Central memory CD4-positive, alpha-beta T cell (primary cell): Measurements from ENCODE around the gene NABP1.
"Not testable (repeated sequence)": the region's sequence is repeated elsewhere in the genome, so short reads cannot be mapped to it uniquely, and the experiment has no call there.

ENCODE experiments used
- DNase-seq: peaks from one replicate; pipeline ENCODE4 v3.0.0; 2022
- total RNA-seq, 3 experiments: gene quantifications; one replicate each; lab custom pipeline; 2026; lab: John Stamatoyannopoulos, UW

NABP1 gene
- 124 to 315 (median 139) reads per million in 3 experiments for total RNA-seq

- DNase-seq = peak; percentile 99
Observed at GRCh38 chr2:191677646-191678436, at the start of gene NABP1. NABP1 (plus strand) TSS chr2:191678136; CDS start chr2:191678615, 479 bp downstream.

GRCh38 chr2:191629001-191629453, 48.9 kb upstream of the NABP1 start:
- DNase-seq = peak; percentile 35

DNA sequence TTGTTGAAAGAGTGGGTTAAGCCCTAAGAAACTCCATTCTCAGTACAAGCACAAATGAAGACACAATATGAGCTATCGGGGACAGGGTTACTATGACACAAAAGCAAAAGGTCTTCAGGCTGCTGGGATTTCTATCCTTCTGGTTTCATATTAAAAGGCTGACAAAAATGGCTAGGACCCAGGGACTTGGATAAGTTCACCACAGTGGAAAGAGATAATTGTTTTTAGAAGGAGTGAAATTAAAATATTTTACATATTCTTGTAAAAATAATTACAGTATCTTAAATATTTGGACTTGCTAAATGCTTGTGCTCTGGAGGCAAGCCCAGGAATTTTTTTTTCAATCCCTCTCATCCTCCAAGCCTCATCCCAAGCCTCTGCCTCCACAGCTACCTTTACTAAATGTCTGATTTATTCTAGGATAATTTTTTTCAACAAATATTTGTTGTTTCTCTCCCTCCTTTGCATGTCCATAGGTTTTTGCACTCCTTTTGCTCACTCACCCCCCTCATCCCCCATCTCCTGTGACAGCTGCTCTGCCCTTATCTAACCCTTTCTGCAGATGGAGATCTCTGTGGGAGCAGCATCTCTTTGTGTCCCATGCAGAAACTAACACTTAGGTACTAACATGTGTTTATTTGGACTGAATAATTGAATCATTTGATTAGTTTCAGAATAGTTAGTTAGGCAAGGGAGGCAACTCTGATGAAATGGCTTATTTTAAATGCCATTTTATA, 47.8 kb upstream of the NABP1 start:
- no peak for DNase-seq

- DNase-seq = no peak
Observed at GRCh38 chr2:191631754-191632153, 46.2 kb upstream of the NABP1 start.

GRCh38 chr2:191632426-191632825, 45.5 kb upstream of the NABP1 start:
- no peak for DNase-seq

DNA sequence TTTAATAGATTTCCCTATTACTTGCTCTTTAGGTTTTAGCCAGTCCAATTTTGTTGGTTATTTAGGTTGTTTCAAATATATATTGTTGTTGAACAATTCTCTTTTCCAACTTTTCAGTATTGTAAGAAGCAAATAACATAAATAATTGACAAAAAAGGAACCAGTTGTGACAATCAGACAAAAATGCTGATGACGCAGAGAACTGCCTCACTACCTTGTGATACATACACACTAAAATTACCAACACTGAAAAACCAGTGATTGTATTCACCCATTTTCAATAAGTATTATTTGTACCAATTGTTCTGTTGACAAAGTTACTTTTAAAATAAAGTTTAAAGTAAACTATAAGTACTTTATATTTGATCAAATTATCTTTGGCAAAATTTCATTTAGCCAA, 43.1 kb upstream of the NABP1 start:
- no peak for DNase-seq

GRCh38 chr2:191635333-191636234, 42.4 kb upstream of the NABP1 start:
- no peak for DNase-seq

- DNase-seq = no peak
Observed at GRCh38 chr2:191636235-191636543, 41.7 kb upstream of the NABP1 start.

DNA sequence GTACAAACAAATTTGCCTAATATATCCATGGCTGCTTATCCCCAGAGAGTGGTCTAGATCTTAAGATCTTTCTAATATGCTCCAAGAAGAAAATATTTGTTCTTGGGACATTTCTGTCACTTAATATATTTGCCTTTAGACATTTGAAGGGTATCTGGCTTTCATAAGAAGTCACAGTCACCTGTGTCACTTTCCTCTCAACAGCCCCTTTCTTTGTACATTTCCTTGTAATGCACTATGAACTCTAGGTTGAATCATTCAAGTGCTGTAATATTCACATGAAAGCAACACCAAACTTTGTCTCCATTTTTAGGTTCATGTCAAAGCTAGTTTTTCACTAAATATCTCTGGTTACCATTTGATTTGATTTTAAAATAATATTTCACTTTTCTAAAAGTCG, 41.4 kb upstream of the NABP1 start:
- DNase-seq = no peak

DNA sequence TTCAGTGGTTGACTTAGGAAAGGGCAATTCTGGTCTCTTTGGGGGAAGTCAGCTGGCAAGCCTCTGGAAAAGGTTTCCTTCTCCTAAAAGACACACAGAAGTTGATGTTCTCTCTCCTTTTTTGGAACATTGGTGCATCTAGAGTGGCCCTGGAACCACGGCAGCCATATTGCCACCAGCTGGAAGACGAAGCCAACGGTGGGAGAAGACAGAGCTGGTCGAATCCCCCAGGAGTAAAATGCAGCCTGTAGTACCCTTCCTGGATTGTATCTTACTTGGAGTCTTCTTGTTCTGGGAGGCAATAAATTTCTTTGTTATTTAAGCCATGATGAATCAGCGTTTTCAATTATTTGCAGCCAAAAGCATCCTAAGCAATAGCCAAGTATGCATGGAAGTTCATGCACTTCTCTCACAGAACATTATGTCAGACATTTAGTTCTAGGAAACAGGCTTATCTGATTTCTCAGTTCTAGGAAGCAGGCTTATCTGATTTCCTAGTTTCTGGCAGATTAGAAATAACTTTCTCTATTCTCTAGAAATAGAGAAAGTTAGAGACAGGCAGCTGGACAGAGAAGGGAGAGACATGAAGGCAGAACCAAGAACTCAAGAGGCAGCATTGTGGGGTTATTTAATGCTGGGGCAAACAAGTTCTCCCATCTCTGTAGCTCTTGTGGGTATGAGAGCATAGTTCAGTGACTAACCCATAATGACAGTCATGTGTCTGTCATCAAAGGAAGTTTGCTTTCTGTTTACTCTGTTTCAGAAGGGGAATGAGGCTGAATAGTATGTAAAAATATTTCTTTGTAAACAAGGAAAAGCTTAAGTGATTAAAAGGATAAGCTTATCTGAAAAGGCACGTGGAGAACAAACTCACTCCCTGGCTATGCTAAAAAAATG, 40.5 kb upstream of the NABP1 start:
- peak; percentile 34 for DNase-seq

DNA sequence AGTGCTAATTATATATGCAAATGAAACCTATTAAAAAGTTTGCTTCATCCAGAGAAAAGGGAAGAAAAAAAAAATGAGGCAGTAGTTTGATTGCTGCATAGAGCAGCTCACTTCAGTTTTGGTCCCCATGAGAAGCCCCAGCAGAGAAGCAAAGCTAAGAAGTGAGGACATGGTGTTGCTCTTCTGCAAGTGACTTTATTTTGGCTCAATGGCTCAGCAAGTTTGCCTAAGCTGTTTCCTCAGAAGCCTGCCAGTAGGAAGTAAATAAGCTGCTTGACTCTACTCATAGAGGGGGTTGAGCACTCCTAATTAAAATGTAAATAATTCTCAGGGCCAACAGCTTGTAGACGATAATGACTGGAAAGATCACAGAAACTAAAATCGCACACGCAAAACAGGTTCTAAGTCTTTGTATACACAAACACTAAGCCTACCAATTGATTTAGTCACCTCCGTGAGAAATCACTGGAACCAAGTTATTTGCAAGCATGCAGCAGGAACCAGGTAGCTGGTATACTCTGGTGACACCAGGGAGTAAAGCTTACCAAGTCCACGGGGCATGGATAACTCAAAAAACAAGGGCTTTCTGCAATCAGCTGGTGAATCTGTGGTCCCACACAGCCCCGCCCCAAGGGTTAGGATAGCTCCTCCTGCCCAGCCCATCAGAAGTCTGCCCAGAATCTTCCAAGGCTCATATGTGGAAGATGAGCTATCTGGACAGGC, 39.7 kb upstream of the NABP1 start:
- DNase-seq = no peak

- DNase-seq = no peak
Observed at GRCh38 chr2:191638802-191639172, 39.1 kb upstream of the NABP1 start.

GRCh38 chr2:191641609-191642008, 36.3 kb upstream of the NABP1 start:
- no peak for DNase-seq

- DNase-seq = no peak
Observed at GRCh38 chr2:191642541-191642940, 35.4 kb upstream of the NABP1 start.

DNA sequence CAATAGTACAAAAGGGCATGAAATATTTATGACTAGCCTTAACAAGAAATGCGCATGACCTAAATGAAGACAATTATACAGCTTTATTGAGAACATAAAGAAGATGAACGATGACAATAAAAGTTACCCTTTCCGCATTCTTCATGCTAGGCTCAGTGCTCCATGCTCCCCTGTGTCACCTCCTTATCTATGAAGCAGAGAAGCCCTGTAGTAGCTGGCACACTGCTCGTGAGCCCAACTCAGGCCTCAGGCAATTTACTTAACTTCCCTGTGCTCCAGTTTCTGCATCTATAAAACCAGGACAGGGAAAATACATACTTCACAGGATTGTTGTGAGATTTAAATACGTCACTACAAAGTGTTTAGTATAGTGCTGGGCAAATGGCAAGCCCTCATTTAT, 34.5 kb upstream of the NABP1 start:
- no peak for DNase-seq

- not testable (repeated sequence) for DNase-seq
Observed at GRCh38 chr2:191644613-191645012, 33.3 kb upstream of the NABP1 start.

GRCh38 chr2:191645032-191645431, 32.9 kb upstream of the NABP1 start:
- no peak for DNase-seq

DNA sequence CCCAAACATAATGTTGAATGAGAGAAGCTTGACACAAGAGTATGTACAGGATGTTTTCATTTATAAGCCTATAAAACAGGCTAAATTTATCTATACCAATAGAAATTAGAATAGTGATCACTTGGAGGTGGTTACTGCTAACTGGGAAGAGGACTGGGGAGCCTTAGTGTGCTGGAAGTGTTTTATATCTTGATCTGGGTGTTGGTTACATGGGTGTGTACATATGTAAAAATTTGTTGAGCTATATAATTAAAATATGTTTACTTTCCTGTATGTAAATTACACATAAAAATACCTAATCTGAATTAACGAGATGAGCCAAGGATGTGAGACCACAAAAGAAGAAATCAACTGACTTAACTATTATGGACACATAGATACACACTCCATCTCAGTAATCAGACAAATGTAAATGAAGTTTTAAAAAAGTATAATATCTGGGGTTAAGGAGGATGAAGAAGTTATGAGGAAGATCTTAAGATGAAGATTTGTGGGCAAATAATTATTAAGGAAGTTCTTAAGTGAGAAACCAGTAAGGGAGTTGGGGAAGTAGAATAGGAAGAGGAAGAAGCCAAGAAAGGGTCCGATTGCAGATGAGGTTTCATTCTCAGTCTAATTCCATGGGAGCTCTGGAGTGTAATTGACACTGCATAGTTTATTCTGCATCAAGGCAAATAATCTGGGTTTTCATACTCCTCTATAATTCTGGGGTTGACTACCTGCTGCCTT, 32.3 kb upstream of the NABP1 start:
- no peak for DNase-seq

- no peak for DNase-seq
Observed at GRCh38 chr2:191646163-191646902, 31.6 kb upstream of the NABP1 start.

DNA sequence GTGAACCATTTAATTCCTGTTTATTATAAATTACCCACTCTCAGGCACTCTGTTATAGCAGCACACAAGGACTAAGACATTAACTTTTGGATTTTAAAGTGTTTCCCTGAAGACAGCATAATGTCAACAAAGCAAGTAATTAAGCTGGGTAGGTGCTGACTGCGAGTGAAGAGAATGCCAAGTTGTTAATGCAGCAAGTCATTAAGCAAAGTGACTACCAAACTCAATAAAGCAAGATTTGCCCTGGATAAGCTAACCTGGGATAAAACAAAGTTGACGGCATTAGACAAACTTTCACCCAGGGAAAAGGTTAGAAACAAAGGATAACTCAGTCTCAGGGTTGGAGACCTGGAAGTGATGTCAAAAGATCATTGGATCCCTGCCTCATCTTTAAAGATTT, 28.4 kb upstream of the NABP1 start:
- no peak for DNase-seq
